ENCODE data around the gene FLNC. TPM values are rescaled to one million over a fixed set of nuclear protein-coding genes. Genes with fewer than 3 reads are reported as not detected.

FLNC gene
- total and polyA plus RNA-seq, 2 donors (not counting 1 experiment from before 2014, with no cell fraction given), result 0.01 TPM; not detected in 1

DNA sequence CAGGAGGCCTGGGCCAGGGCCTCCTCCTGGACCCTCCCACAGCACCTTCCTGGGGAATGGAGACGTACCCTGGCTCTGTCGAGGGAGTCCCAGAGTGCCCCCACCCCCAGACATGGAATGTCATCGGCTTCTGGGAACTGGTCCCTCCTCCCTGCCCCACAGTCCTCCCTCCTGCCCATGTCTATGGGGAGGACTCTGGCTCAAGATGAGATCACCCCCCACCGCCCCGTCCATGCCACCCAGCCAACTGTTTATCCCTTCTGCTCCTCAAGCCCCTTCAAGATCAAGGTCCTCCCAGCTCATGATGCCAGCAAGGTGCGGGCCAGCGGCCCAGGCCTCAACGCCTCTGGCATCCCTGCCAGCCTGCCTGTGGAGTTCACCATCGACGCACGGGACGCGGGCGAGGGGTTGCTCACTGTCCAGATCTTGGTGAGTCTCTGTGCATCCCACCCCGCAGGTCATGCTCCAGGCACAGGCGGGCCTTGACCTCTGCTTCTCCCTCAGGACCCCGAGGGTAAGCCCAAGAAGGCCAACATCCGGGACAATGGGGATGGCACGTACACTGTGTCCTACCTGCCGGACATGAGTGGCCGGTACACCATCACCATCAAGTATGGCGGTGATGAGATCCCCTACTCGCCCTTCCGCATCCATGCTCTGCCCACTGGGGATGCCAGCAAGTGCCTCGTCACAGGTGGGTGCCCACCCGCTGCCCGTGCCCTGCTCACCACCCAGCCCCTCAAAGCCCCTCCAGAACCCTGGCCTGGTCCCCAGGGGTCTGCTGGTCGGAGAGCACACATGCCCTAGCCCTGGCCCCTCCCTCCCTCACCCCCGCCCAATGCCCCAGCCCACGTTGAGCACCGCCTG, 18.3 kb downstream of the FLNC start:
- ATAC-seq (ENCODE audit: low read depth) (no peak), DNase-seq (no peak)
- Mint-ChIP-seq H3K4me3 (no peak overlapping the region), H3K4me1 (no peaks in the 10 kb centered on the region), H3K27me3 (no peaks in the 10 kb centered on the region), H3K9me3 (ENCODE audit: insufficient read depth) (no peaks in the 10 kb centered on the region), H3K27ac (no peak overlapping the region)
- H3K36me3 ChIP-seq (replicated peaks in 1 of 2; ENCODE audit: control extremely low read depth in 1 of 2, control insufficient read depth in 1 of 2, extremely low read depth in 1 of 2, insufficient read depth in 2 of 2, low read length in 1 of 2), result no peaks in the 10 kb centered on the region
- no peak overlapping the region for H2AFZ ChIP-seq (ENCODE audit: insufficient read depth, low read depth, low read length, poor library complexity, severe bottlenecking)
- H3K9me3 ChIP-seq (ENCODE audit: control extremely low read depth in 1 of 3, control insufficient read depth in 2 of 3, insufficient read depth in 1 of 3, low read length in 2 of 3), result no peaks in the 10 kb centered on the region
- no peaks in the 10 kb centered on the region for H4K20me1 ChIP-seq (ENCODE audit: control insufficient read depth, insufficient read depth, low read length, poor library complexity, severe bottlenecking)
- TF ChIP-seq, protein P1, sequence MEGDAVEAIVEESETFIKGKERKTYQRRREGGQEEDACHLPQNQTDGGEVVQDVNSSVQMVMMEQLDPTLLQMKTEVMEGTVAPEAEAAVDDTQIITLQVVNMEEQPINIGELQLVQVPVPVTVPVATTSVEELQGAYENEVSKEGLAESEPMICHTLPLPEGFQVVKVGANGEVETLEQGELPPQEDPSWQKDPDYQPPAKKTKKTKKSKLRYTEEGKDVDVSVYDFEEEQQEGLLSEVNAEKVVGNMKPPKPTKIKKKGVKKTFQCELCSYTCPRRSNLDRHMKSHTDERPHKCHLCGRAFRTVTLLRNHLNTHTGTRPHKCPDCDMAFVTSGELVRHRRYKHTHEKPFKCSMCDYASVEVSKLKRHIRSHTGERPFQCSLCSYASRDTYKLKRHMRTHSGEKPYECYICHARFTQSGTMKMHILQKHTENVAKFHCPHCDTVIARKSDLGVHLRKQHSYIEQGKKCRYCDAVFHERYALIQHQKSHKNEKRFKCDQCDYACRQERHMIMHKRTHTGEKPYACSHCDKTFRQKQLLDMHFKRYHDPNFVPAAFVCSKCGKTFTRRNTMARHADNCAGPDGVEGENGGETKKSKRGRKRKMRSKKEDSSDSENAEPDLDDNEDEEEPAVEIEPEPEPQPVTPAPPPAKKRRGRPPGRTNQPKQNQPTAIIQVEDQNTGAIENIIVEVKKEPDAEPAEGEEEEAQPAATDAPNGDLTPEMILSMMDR (IDR thresholded peaks at IDR 0.05), result no peak
- TF ChIP-seq EZH2 (IDR thresholded peaks at IDR 0.05; ENCODE audit: borderline replicate concordance, insufficient read depth, low read depth, low read length, poor library complexity, severe bottlenecking), result no peak
- H3K4me3 ChIP-seq (ENCODE audit: control extremely low read depth in 1 of 5, extremely low read depth in 1 of 5, insufficient read depth in 1 of 5, low read depth in 2 of 5, low read length in 4 of 5), result no peak overlapping the region
- intact Hi-C loops (cut with micrococcal nuclease), result no loop called here
- CTCF ChIA-PET, result no interaction called here
- WGBS (ENCODE audit: insufficient coverage), result 95% methylated on average over 27 of the region's 31 CpGs
- H3K9ac ChIP-seq (ENCODE audit: low read length), result no peak overlapping the region
- no peak overlapping the region for H3K27ac ChIP-seq (ENCODE audit: low read length in 2 of 2)
- no peaks in the 10 kb centered on the region for H3K4me1 ChIP-seq (ENCODE audit: control insufficient read depth in 2 of 2, insufficient read depth in 2 of 2, low read length in 2 of 2)
- no peak overlapping the region for H3K4me2 ChIP-seq (replicated peaks; ENCODE audit: low read depth, low read length, poor library complexity, severe bottlenecking)
- POLR2A ChIA-PET, result no interaction called here
- H3K27me3 ChIP-seq (replicated peaks in 1 of 4; ENCODE audit: control extremely low read depth in 1 of 4, control insufficient read depth in 3 of 4, insufficient read depth in 4 of 4, low read length in 3 of 4), result no peaks in the 10 kb centered on the region
- H3K79me2 ChIP-seq (ENCODE audit: control insufficient read depth, insufficient read depth, low read length), result no peaks in the 10 kb centered on the region

- intact Hi-C loops (cut with micrococcal nuclease), result no loop called here
- Histone ChIP-seq H3K79me2 (ENCODE audit: control insufficient read depth, insufficient read depth, low read length) (no peaks in the 10 kb centered on the region), H3K27ac (ENCODE audit: low read length in 2 of 2) (no peak overlapping the region), H3K4me1 (ENCODE audit: control insufficient read depth in 2 of 2, insufficient read depth in 2 of 2, low read length in 2 of 2) (no peaks in the 10 kb centered on the region), H3K9me3 (ENCODE audit: control extremely low read depth in 1 of 3, control insufficient read depth in 2 of 3, insufficient read depth in 1 of 3, low read length in 2 of 3) (no peaks in the 10 kb centered on the region), H3K27me3 (replicated peaks in 1 of 4; ENCODE audit: control extremely low read depth in 1 of 4, control insufficient read depth in 3 of 4, insufficient read depth in 4 of 4, low read length in 3 of 4) (no peaks in the 10 kb centered on the region), H4K20me1 (ENCODE audit: control insufficient read depth, insufficient read depth, low read length, poor library complexity, severe bottlenecking) (no peaks in the 10 kb centered on the region), H3K9ac (ENCODE audit: low read length) (no peak overlapping the region), H2AFZ (ENCODE audit: insufficient read depth, low read depth, low read length, poor library complexity, severe bottlenecking) (no peak overlapping the region), H3K4me3 (ENCODE audit: control extremely low read depth in 1 of 5, extremely low read depth in 1 of 5, insufficient read depth in 1 of 5, low read depth in 2 of 5, low read length in 4 of 5) (no peak overlapping the region), H3K36me3 (replicated peaks in 1 of 2; ENCODE audit: control extremely low read depth in 1 of 2, control insufficient read depth in 1 of 2, extremely low read depth in 1 of 2, insufficient read depth in 2 of 2, low read length in 1 of 2) (no peaks in the 10 kb centered on the region), H3K4me2 (replicated peaks; ENCODE audit: low read depth, low read length, poor library complexity, severe bottlenecking) (no peak overlapping the region)
- ChIA-PET POLR2A (no interaction called here), CTCF (no interaction called here)
- no peak overlapping the region for H3K4me3 Mint-ChIP-seq
- no peak for ATAC-seq (ENCODE audit: low read depth)
- no peaks in the 10 kb centered on the region for H3K27me3 Mint-ChIP-seq
- 96% methylated on average over 11 of the region's 16 CpGs for WGBS (ENCODE audit: insufficient coverage)
- no peaks in the 10 kb centered on the region for H3K4me1 Mint-ChIP-seq
- no peaks in the 10 kb centered on the region for H3K9me3 Mint-ChIP-seq (ENCODE audit: insufficient read depth)
- no peak overlapping the region for H3K27ac Mint-ChIP-seq
- no peak for DNase-seq
- TF ChIP-seq, protein P1 (IDR thresholded peaks at IDR 0.05), result no peak
- TF ChIP-seq EZH2 (IDR thresholded peaks at IDR 0.05; ENCODE audit: borderline replicate concordance, insufficient read depth, low read depth, low read length, poor library complexity, severe bottlenecking), result no peak
Measured at GRCh38 chr7:128849156-128849515, 18.9 kb downstream of the FLNC start.

Measured in B cell (primary cell).